Fibroblast of lung (primary cell): ENCODE results near the gene ACTL10. TPM values are rescaled to one million over a fixed set of nuclear protein-coding genes. Genes with fewer than 3 reads are reported as not detected.

Experiments
- DNase-seq, 2 donors: peaks; one replicate each; pipeline versions ENCODE4 v3.0.0 to v3.0.0-alpha.2; 2010; ENCODE audit warnings: low read depth in 2 of 2
- H2AFZ ChIP-seq: 2 replicates; pipeline ENCODE4 v1.5.1; 2012; ENCODE audit warnings: low read length, control low read depth, inconsistent platforms
- H3K27ac ChIP-seq: 2 replicates; pipeline ENCODE4 v1.5.1; 2011; ENCODE audit warnings: low read length, control low read depth; ENCODE audit not compliant: insufficient read depth
- H3K27me3 ChIP-seq: 2 replicates; pipeline ENCODE4 v1.5.1; 2011; ENCODE audit warnings: mild to moderate bottlenecking, low read length; ENCODE audit not compliant: control insufficient read depth, insufficient read depth
- H3K36me3 ChIP-seq: 2 replicates; pipeline ENCODE4 v1.5.1; 2011; ENCODE audit warnings: low read length; ENCODE audit not compliant: control insufficient read depth, insufficient read depth
- H3K4me1 ChIP-seq: 2 replicates; pipeline ENCODE4 v1.5.1; 2011; ENCODE audit warnings: low read length; ENCODE audit not compliant: control insufficient read depth, insufficient read depth; ENCODE audit errors: extremely low read depth
- H3K4me2 ChIP-seq: 2 replicates; pipeline ENCODE4 v1.5.1; 2011; ENCODE audit warnings: low read length, control low read depth; ENCODE audit not compliant: insufficient read depth; ENCODE audit errors: extremely low read depth
- H3K4me3 ChIP-seq, 4 experiments: fragments of 200-600 bp in 1 of 4; sonication (generic) in 1 of 4; replicated peaks in 1 of 4; 2 replicates each; pipeline ENCODE4 v1.5.1; 2011 to 2016; ENCODE audit warnings: low read length in 4 of 4, low read depth in 3 of 4, mild to moderate bottlenecking in 3 of 4, control low read depth in 2 of 4, inconsistent platforms in 1 of 4, mixed read lengths in 1 of 4; ENCODE audit not compliant: insufficient read depth in 1 of 4; ENCODE audit errors: control extremely low read depth in 1 of 4
- H3K79me2 ChIP-seq: 2 replicates; pipeline ENCODE4 v1.5.1; 2012; ENCODE audit warnings: mild to moderate bottlenecking, low read length, inconsistent platforms; ENCODE audit not compliant: control insufficient read depth, insufficient read depth
- H3K9ac ChIP-seq: 2 replicates; pipeline ENCODE4 v1.5.1; 2011; ENCODE audit warnings: mild to moderate bottlenecking, low read length, control low read depth; ENCODE audit not compliant: insufficient read depth
- H3K9me3 ChIP-seq: 2 replicates; pipeline ENCODE4 v1.5.1; 2012; ENCODE audit warnings: low read depth, low read length; ENCODE audit not compliant: control insufficient read depth, insufficient read depth
- H4K20me1 ChIP-seq: 2 replicates; pipeline ENCODE4 v1.5.1; 2011; ENCODE audit warnings: low read length; ENCODE audit not compliant: control insufficient read depth, insufficient read depth; ENCODE audit errors: extremely low read depth
- EZH2 ChIP-seq: IDR thresholded peaks from 2 replicates; pipeline ENCODE4 v1.5.1; 2012; ENCODE audit warnings: low read length, control low read depth, mild to moderate bottlenecking; ENCODE audit errors: missing control alignments
- polyA plus RNA-seq, 2 donors: library from polyadenylated mRNA; depleted of rRNA in 1 of 2; stranded (reverse) in 1 of 2; unstranded in 1 of 2; fragments of >200 nt; gene quantifications; 2 replicates each; pipeline ENCODE4 v1.2.1, GENCODE V29; 2011 to 2012; ENCODE audit warnings: missing spikeins in 1 of 2
- total RNA-seq: library from RNA; depleted of rRNA; stranded (reverse); fragments of >200 nt; gene quantifications from 2 replicates; pipeline ENCODE4 v1.2.1, GENCODE V29; 2014
- TF ChIP-seq, protein P1 (sequence below), 2 donors: IDR thresholded peaks in 1 of 2; conservative IDR thresholded peaks in 1 of 2; 1 replicate in 1 of 2; 2 replicates in 1 of 2; pipeline ENCODE4 v1.5.1; 2011 to 2012; ENCODE audit warnings: low read length in 2 of 2, control low read depth in 1 of 2, inconsistent platforms in 1 of 2, low read depth in 1 of 2, mild to moderate bottlenecking in 1 of 2

ACTL10 gene
- total and polyA plus RNA-seq, 2 donors (not counting 1 experiment from before 2014, with no cell fraction given), result 0.32 to 2.0 TPM

DNA sequence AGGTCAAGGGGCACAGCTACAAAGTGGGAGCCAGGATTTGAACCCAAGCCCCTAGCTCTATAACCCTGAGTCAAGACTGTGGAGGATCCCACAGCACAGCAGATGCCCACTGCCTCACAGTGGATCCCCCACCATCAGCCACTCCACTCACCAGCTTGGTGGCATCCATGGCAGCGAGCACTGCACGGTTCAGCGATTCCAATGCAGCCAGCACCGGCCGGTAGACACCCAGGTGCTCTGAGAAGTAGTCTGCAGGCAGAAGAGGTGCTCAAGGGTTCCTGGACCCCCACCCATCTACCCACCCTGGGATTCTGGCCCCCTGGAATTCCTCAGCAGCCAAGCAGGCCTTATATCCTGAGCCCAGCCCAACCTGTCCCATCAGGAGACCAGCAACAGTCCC lies 2.5 kb downstream of the ACTL10 start:
- Histone ChIP-seq H3K4me2 (no peak overlapping the region), H3K9me3 (no peaks in the 10 kb centered on the region), H3K4me1 (peaks cover 17% of the 10 kb centered on the region), H3K4me3 (no peak overlapping the region), H3K36me3 (peaks cover 7% of the 10 kb centered on the region), H2AFZ (no peak overlapping the region), H3K27me3 (no peaks in the 10 kb centered on the region), H3K79me2 (no peaks in the 10 kb centered on the region), H4K20me1 (no peaks in the 10 kb centered on the region), H3K9ac (no peak overlapping the region), H3K27ac (no peak overlapping the region)
- TF ChIP-seq, protein P1, sequence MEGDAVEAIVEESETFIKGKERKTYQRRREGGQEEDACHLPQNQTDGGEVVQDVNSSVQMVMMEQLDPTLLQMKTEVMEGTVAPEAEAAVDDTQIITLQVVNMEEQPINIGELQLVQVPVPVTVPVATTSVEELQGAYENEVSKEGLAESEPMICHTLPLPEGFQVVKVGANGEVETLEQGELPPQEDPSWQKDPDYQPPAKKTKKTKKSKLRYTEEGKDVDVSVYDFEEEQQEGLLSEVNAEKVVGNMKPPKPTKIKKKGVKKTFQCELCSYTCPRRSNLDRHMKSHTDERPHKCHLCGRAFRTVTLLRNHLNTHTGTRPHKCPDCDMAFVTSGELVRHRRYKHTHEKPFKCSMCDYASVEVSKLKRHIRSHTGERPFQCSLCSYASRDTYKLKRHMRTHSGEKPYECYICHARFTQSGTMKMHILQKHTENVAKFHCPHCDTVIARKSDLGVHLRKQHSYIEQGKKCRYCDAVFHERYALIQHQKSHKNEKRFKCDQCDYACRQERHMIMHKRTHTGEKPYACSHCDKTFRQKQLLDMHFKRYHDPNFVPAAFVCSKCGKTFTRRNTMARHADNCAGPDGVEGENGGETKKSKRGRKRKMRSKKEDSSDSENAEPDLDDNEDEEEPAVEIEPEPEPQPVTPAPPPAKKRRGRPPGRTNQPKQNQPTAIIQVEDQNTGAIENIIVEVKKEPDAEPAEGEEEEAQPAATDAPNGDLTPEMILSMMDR (conservative IDR thresholded peaks at IDR 0.05 in 1 of 2, IDR thresholded peaks at IDR 0.05 in 1 of 2; ENCODE audit: low read depth in 1 of 2, low read length in 2 of 2), result no peak
- TF ChIP-seq EZH2, result no peak
- no peak for DNase-seq

DNA sequence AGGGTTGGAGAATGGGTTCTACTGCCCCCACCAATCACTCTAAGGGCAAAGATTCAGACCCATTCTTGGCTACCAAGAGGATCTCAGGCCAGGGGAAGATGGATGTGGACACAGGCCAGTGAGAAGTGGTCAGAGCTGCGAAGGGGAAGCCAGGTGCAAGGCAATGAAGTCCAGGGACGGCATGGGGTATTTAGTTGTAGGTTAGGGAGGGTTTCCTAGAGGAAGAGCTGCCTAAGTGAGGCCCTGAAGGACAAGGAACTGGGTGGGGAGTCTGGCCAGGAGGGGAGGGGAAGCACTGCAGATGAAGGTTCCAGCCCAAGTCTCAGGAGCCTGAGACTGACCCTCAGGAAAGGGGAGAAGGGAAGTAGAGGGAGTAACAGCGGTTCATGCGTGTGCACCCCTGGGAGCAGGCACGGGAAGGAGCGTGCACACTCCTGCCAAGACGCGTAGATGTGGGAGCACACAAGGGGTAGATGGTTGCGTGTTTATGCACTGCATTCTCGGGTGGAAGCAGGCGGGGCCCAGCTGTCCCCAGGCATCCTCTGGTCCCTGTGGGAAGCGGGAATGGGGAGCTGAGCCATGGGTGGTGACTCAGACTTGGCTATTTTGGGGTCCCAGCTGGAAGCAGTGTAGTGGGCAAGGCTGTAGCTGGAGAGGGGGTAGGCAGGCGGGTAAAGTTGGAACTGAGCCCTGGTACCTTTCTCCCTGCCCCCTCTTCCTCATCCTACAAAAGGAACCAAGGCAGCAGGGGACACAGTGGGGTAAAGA lies 3.3 kb downstream of the ACTL10 start:
- Histone ChIP-seq H3K4me1 (peaks cover 20% of the 10 kb centered on the region), H4K20me1 (no peaks in the 10 kb centered on the region), H3K4me2 (no peak overlapping the region), H3K4me3 (no peak overlapping the region), H3K79me2 (no peaks in the 10 kb centered on the region), H2AFZ (no peak overlapping the region), H3K9ac (no peak overlapping the region), H3K27me3 (no peaks in the 10 kb centered on the region), H3K27ac (no peak overlapping the region), H3K36me3 (peaks cover 7% of the 10 kb centered on the region), H3K9me3 (no peaks in the 10 kb centered on the region)
- DNase-seq, result no peak
- TF ChIP-seq, protein P1 (conservative IDR thresholded peaks at IDR 0.05 in 1 of 2, IDR thresholded peaks at IDR 0.05 in 1 of 2; ENCODE audit: low read depth in 1 of 2, low read length in 2 of 2), result no peak
- TF ChIP-seq EZH2, result no peak

DNA sequence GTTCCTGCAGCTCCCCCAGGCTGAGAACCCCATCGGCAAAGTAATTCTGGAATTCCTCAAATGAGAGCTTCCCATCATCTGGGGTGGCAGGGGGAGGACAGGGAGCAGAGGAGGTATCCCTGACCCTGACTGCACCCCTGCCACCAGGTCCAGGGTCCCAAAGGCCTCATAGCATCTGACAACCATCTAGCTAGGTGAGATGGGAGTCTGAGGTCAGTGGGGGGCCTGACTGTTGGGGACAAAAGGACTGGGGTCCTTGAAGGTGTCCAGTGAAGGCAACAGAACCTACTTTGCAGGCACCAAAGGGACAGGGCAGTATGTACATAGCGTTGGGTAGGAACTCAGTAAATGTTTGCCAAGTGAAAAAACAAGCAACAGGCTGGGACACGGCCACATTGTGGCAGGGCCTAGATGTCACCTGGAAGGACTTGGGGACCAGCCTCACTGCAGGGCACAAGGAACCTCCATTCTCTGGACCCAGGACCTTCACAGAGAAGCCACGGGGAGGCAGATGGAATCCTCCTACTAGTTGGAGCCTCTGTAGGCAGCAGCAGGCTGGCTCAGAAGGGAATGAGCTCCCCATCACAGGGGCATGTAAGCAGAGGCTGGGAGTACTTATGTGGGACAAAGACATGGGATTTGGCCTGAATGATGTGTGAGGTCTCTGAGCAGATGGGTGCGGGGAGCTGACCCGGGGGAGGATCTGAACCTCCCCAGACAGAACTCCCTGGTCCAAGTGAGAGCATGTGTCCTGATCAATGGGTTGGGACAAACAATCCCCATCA lies 4.2 kb downstream of the ACTL10 start:
- Histone ChIP-seq H3K9ac (no peak overlapping the region), H3K27me3 (no peaks in the 10 kb centered on the region), H3K4me3 (no peak overlapping the region), H4K20me1 (no peaks in the 10 kb centered on the region), H3K9me3 (no peaks in the 10 kb centered on the region), H3K27ac (no peak overlapping the region), H3K4me2 (no peak overlapping the region), H2AFZ (no peak overlapping the region), H3K4me1 (peaks cover 28% of the 10 kb centered on the region), H3K79me2 (no peaks in the 10 kb centered on the region), H3K36me3 (peaks cover 7% of the 10 kb centered on the region)
- no peak for DNase-seq
- TF ChIP-seq, protein P1 (conservative IDR thresholded peaks at IDR 0.05 in 1 of 2, IDR thresholded peaks at IDR 0.05 in 1 of 2; ENCODE audit: low read depth in 1 of 2, low read length in 2 of 2), result no peak
- TF ChIP-seq EZH2, result no peak
